Endothelial cell of umbilical vein (primary cell): ENCODE measurements around the gene FOXJ2. TPM values are rescaled to one million over a fixed set of nuclear protein-coding genes. Genes with fewer than 3 reads are reported as not detected.

Experiments
- BruUV-seq: library from RNA; stranded (reverse); fragments of 400-500 nt; replicated peaks from 2 replicates; lab custom pipeline; 2021; lab: Mats Ljungman, UMichigan
- CTCF ChIA-PET: fragments of 300-600, 350-600 bp; sonication (Branson Sonifier 250); formaldehyde crosslinking; loops from one replicate; lab custom pipeline; 2021; ENCODE audit warnings: antibody characterized with exemption, inconsistent platforms; lab: Charles Lee
- POLR2A ChIA-PET: fragments of 300-600, 350-600 bp; sonication (Branson Sonifier 250); formaldehyde crosslinking; loops from one replicate; lab custom pipeline; 2021; ENCODE audit warnings: antibody characterized with exemption, inconsistent platforms; lab: Charles Lee
- DNase-seq: peaks from one replicate; pipeline ENCODE4 v3.0.0-alpha.2; 2011; ENCODE audit warnings: low read depth, low spot score
- FAIRE-seq: peaks from 2 replicates; lab custom pipeline; 2011; peaks lifted over from hg19 to GRCh38; lab: Jason Lieb, UNC
- H2AFZ ChIP-seq: 2 replicates; pipeline ENCODE4 v1.6.0; 2012; ENCODE audit warnings: low read depth, low read length, control low read depth, inconsistent platforms
- H3K27ac ChIP-seq: 2 replicates; pipeline ENCODE4 v1.5.1; 2011; ENCODE audit warnings: low read depth, mild to moderate bottlenecking, control low read depth, low read length, moderate library complexity; ENCODE audit not compliant: insufficient read depth
- H3K27me3 ChIP-seq, 2 experiments: 2 replicates each; pipeline versions ENCODE4 v1.6.0 to v1.6.1; 2011; ENCODE audit warnings: low read length in 2 of 2, mixed read lengths in 1 of 2; ENCODE audit not compliant: control insufficient read depth in 2 of 2, insufficient read depth in 2 of 2
- H3K36me3 ChIP-seq, 2 experiments: 2 replicates in 1 of 2; 3 replicates in 1 of 2; pipeline ENCODE4 v1.5.1; 2011; ENCODE audit warnings: low read length in 2 of 2, mild to moderate bottlenecking in 1 of 2, moderate library complexity in 1 of 2; ENCODE audit not compliant: control insufficient read depth in 2 of 2, insufficient read depth in 2 of 2; ENCODE audit errors: extremely low read depth in 1 of 2
- H3K4me1 ChIP-seq: 3 replicates; pipeline ENCODE4 v1.5.1; 2011; ENCODE audit warnings: mild to moderate bottlenecking, low read length; ENCODE audit not compliant: control insufficient read depth, insufficient read depth; ENCODE audit errors: extremely low read depth
- H3K4me2 ChIP-seq: 2 replicates; pipeline ENCODE4 v1.6.1; 2011; ENCODE audit warnings: low read length, control low read depth, mixed read lengths; ENCODE audit not compliant: insufficient read depth
- H3K4me3 ChIP-seq, 3 experiments: fragments of 200-600 bp in 1 of 3; sonication (generic), shearing (Covaris generic) in 1 of 3; replicated peaks in 1 of 3; 2 replicates each; pipeline ENCODE4 v1.5.1; 2011 to 2016; ENCODE audit warnings: control low read depth in 3 of 3, low read length in 3 of 3, mild to moderate bottlenecking in 2 of 3, inconsistent platforms in 1 of 3, low read depth in 1 of 3, moderate library complexity in 1 of 3; ENCODE audit not compliant: insufficient read depth in 1 of 3
- H3K79me2 ChIP-seq: 2 replicates; pipeline ENCODE4 v1.6.0; 2012; ENCODE audit warnings: low read length, inconsistent platforms; ENCODE audit not compliant: control insufficient read depth, insufficient read depth
- H3K9ac ChIP-seq: replicated peaks from 2 replicates; pipeline ENCODE3; 2011; ENCODE audit warnings: low read length, control low read depth; ENCODE audit not compliant: insufficient read depth; ENCODE audit errors: extremely low read depth
- H3K9me1 ChIP-seq: replicated peaks from 3 replicates; pipeline ENCODE4 v1.6.0; 2011; ENCODE audit warnings: mild to moderate bottlenecking, low read length; ENCODE audit not compliant: control insufficient read depth, insufficient read depth; ENCODE audit errors: extremely low read depth
- H3K9me3 ChIP-seq: replicated peaks from 2 replicates; pipeline ENCODE4 v1.5.1; 2012; ENCODE audit warnings: low read length, inconsistent platforms; ENCODE audit not compliant: control insufficient read depth, insufficient read depth
- H4K20me1 ChIP-seq: replicated peaks from 2 replicates; pipeline ENCODE3; 2011; ENCODE audit warnings: mild to moderate bottlenecking, low read length; ENCODE audit not compliant: control insufficient read depth, insufficient read depth; ENCODE audit errors: extremely low read depth
- EZH2 ChIP-seq: IDR thresholded peaks from 2 replicates; pipeline ENCODE4 v1.6.1; 2012; ENCODE audit warnings: borderline replicate concordance, low read depth, mild to moderate bottlenecking, moderate library complexity, low read length, inconsistent platforms; ENCODE audit not compliant: severe bottlenecking
- FOS ChIP-seq: IDR thresholded peaks from 2 replicates; pipeline ENCODE4 v1.6.1; 2011; ENCODE audit warnings: mild to moderate bottlenecking, low read length, moderate library complexity, borderline replicate concordance; ENCODE audit not compliant: insufficient read depth
- GATA2 ChIP-seq: IDR thresholded peaks from 2 replicates; pipeline ENCODE4 v1.7.0; 2011; ENCODE audit warnings: low read depth, mild to moderate bottlenecking, moderate library complexity, mixed read lengths, low read length; ENCODE audit not compliant: insufficient read length, insufficient read depth
- JUN ChIP-seq: IDR thresholded peaks from 2 replicates; pipeline ENCODE4 v1.6.1; 2011; ENCODE audit warnings: borderline replicate concordance, low read depth; ENCODE audit not compliant: insufficient read length, insufficient read depth
- MYC ChIP-seq: IDR thresholded peaks from one replicate; pipeline ENCODE4 v1.6.1; 2011; ENCODE audit warnings: mild to moderate bottlenecking, low read depth, low read length
- POLR2A ChIP-seq: IDR thresholded peaks from 2 replicates; pipeline ENCODE4 v1.6.1; 2012; ENCODE audit warnings: low read depth, mild to moderate bottlenecking, control low read depth, low read length
- POLR2AphosphoS5 ChIP-seq: IDR thresholded peaks from 2 replicates; pipeline ENCODE4 v1.6.1; 2012; ENCODE audit warnings: low read depth, mild to moderate bottlenecking, control low read depth, low read length, moderate library complexity; ENCODE audit not compliant: insufficient read depth
- dilution Hi-C: fragments of 300-500 bp; cut with MboI; formaldehyde crosslinking; loops from one replicate; pipeline ENCODE4 v1.15.0; 2019; ENCODE audit warnings: low sequenced_read_pairs; ENCODE audit not compliant: extremely low pct_ligation_motif_present
- intact Hi-C: fragments of 100-400 bp; cut with micrococcal nuclease; formaldehyde crosslinking; loops from one replicate; pipeline ENCODE4 v1.10.0; 2022
- polyA plus RNA-seq, 4 experiments: library from polyadenylated mRNA; depleted of rRNA in 3 of 4; stranded (reverse) in 3 of 4; unstranded in 1 of 4; fragments of >200 nt; gene quantifications; 2 replicates each; pipeline versions ENCODE4 v1.2.1 to v1.2.3, GENCODE V29; 2011 to 2012; ENCODE audit warnings: missing spikeins in 1 of 4
- total RNA-seq: library from RNA; stranded (reverse); gene quantifications from 2 replicates; pipeline ENCODE4 v1.2.3, GENCODE V29; 2021
- TF ChIP-seq, protein P1 (sequence below): IDR thresholded peaks from 2 replicates; pipeline ENCODE4 v1.6.1; 2011; ENCODE audit not compliant: insufficient read depth, insufficient read length
- TF ChIP-seq, protein P2 (sequence below), 2 donors: IDR thresholded peaks; 1 replicate in 1 of 2; 2 replicates in 1 of 2; pipeline ENCODE4 v1.5.1; 2011; ENCODE audit warnings: low read length in 2 of 2, mild to moderate bottlenecking in 2 of 2, moderate library complexity in 2 of 2, control low read depth in 1 of 2, inconsistent platforms in 1 of 2, low read depth in 1 of 2; ENCODE audit not compliant: insufficient read depth in 1 of 2; ENCODE audit errors: extremely low read depth in 1 of 2

The FOXJ2 gene
- total and polyA plus RNA-seq, 2 donors (not counting 3 experiments of a cell fraction or from before 2014, with no cell fraction given), result 6.2 to 13.9 TPM

DNA sequence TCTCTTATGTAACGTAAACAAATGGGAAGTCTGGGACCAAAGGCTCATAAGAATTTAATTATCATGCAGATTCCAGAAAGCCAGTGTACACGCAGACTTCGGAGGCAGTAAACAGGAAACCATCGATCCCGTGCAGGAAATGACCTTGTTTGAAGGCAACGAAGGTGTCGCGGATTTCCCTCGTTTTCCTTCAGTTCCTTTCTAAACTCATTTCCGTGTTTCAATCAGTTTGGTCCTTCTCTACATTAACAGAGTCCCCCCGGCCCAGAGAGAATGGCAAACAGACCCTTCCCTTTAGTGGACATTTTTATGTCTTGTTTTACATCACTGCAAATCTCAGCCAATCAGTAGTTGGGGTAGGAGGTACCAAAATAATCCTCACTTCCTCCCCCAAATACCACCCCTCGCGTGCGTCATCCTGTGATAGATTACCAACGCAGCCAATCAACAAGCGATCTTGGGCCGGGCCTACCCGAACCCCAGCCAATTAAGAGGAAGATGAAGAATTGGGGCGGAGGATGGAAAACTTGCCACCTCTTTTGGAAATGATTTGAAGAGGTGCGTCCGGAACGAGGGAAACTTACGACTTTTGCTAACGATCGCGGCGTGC is 6.1 kb upstream of the FOXJ2 start:
- POLR2A ChIA-PET, result interaction anchor here (0.9 kb wide), 1 partner anchor 93 kb away, joined by 4 read pairs; no protein-coding TSS in a partner anchor
- no peaks in the 10 kb centered on the region for H3K9me1 ChIP-seq
- H3K27me3 ChIP-seq, result no peaks in the 10 kb centered on the region
- no peaks in the 10 kb centered on the region for H4K20me1 ChIP-seq
- CTCF ChIA-PET, result interaction anchor here (0.9 to 2.5 kb wide), 4 partner anchors 19 to 93 kb away, joined by 3 to 8 read pairs (median 8); no protein-coding TSS in a partner anchor
- peak overlapping the region; percentile 98 for H3K4me2 ChIP-seq
- dilution Hi-C loops (no loop called here), intact Hi-C loops (loop anchor here (1.0 to 2.0 kb wide), 7 partner anchors 8 to 838 kb away; partner anchors contain the start of genes NECAP1 and PEX5)
- H3K79me2 ChIP-seq, result no peaks in the 10 kb centered on the region
- peak overlapping the region; percentile 94 for H2AFZ ChIP-seq
- BruUV-seq, result no TSS peak
- no peaks in the 10 kb centered on the region for H3K9me3 ChIP-seq
- no peaks in the 10 kb centered on the region for H3K36me3 ChIP-seq
- peak overlapping the region; percentile 57 to 97 (median 77) for H3K4me3 ChIP-seq
- TF ChIP-seq JUN, result peak; percentile 20
- peak; percentile 59 for TF ChIP-seq FOS
- TF ChIP-seq GATA2, result no peak
- no peak for TF ChIP-seq MYC
- peak; percentile 41 for TF ChIP-seq POLR2A
- peak overlapping the region; percentile 99 for H3K9ac ChIP-seq
- peak; percentile 99 for FAIRE-seq
- peak overlapping the region; percentile 100 for H3K27ac ChIP-seq
- peak; percentile 99 for DNase-seq
- H3K4me1 ChIP-seq, result peaks cover 3% of the 10 kb centered on the region

DNA sequence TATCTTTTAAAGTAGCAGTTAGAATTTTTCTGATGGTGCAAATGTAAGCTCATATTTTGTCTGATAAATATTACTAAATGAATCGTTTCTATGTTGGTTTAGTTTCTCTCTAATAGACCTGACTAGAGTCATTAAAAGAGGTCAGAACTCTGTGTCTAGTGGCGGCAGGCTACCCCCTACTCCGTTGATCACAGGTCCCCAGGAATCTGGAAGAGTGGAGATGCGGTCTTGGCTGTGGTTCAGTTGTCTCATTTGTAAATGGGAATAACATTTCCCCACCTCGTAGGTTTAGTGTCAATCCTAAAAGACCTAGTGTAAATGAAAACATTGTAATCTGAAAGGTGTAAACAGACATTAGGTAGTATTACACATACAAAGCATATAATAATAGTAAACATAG is 4.7 kb upstream of the FOXJ2 start:
- DNase-seq (no peak), FAIRE-seq (no peak)
- no peaks in the 10 kb centered on the region for H3K27me3 ChIP-seq
- no peak overlapping the region for H3K27ac ChIP-seq
- peak overlapping the region; percentile 18 for H3K4me2 ChIP-seq
- dilution Hi-C loops, result no loop called here
- BruUV-seq, result no TSS peak
- H3K79me2 ChIP-seq, result peaks cover 1% of the 10 kb centered on the region
- H3K4me1 ChIP-seq, result peaks cover 8% of the 10 kb centered on the region
- H3K9me3 ChIP-seq, result no peaks in the 10 kb centered on the region
- POLR2A ChIA-PET, result interaction anchor here (1.2 kb wide), 1 partner anchor 91 kb away, joined by 15 read pairs; no protein-coding TSS in a partner anchor
- no peak overlapping the region for H3K9ac ChIP-seq
- TF ChIP-seq EZH2, result no peak
- TF ChIP-seq, protein P1, sequence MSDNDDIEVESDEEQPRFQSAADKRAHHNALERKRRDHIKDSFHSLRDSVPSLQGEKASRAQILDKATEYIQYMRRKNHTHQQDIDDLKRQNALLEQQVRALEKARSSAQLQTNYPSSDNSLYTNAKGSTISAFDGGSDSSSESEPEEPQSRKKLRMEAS, result no peak
- no peak for TF ChIP-seq MYC
- no peak for TF ChIP-seq POLR2A
- TF ChIP-seq GATA2, result no peak
- TF ChIP-seq, protein P2, sequence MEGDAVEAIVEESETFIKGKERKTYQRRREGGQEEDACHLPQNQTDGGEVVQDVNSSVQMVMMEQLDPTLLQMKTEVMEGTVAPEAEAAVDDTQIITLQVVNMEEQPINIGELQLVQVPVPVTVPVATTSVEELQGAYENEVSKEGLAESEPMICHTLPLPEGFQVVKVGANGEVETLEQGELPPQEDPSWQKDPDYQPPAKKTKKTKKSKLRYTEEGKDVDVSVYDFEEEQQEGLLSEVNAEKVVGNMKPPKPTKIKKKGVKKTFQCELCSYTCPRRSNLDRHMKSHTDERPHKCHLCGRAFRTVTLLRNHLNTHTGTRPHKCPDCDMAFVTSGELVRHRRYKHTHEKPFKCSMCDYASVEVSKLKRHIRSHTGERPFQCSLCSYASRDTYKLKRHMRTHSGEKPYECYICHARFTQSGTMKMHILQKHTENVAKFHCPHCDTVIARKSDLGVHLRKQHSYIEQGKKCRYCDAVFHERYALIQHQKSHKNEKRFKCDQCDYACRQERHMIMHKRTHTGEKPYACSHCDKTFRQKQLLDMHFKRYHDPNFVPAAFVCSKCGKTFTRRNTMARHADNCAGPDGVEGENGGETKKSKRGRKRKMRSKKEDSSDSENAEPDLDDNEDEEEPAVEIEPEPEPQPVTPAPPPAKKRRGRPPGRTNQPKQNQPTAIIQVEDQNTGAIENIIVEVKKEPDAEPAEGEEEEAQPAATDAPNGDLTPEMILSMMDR (IDR thresholded peaks at IDR 0.05; ENCODE audit: extremely low read depth in 1 of 2, insufficient read depth in 1 of 2, low read depth in 1 of 2, low read length in 2 of 2), result no peak
- no peak for TF ChIP-seq POLR2AphosphoS5
- TF ChIP-seq JUN, result no peak
- no peak for TF ChIP-seq FOS
- no peaks in the 10 kb centered on the region for H4K20me1 ChIP-seq
- CTCF ChIA-PET, result interaction anchor here (0.9 to 2.5 kb wide), 6 partner anchors 11 to 95 kb away, joined by 3 to 8 read pairs (median 6); no protein-coding TSS in a partner anchor
- H2AFZ ChIP-seq, result no peak overlapping the region
- intact Hi-C loops, result loop anchor here (2.0 kb wide), 4 partner anchors 17 to 839 kb away; partner anchors contain the start of genes NECAP1 and PEX5
- H3K36me3 ChIP-seq, result no peaks in the 10 kb centered on the region
- H3K9me1 ChIP-seq, result no peaks in the 10 kb centered on the region
- peak overlapping the region in 1 of 3 experiments; percentile 12 for H3K4me3 ChIP-seq
